ENCODE data around the gene AKTIP.

DNA sequence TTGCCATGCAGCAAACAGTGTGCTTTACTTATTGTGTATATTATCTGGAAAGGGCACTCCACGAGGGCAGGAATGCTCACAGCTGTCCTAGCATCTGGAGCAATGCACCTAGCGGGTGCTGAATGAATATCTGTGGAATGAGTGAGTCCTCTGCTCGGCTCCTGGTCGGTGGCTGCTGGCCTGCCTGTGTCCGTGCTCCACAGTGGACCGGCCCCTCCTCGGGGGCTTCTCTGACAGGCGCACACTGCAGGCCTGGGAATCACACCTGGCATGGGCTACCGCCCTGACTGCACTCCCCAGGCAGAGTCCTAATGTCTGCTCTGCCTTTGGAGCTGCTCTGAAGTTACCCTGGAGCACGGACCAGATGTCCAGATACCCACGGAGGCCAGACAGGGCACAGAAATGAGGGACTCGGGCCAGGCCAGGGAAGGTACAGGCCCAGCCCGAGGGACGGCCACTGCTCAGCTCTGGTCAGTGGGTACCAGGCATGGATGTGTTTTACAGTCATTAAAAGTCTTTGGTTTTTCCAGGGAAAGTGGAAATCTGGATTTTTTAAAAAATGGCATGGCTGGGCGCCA, 21.1 kb upstream of the AKTIP start:
- TF ChIP-seq, protein P1, sequence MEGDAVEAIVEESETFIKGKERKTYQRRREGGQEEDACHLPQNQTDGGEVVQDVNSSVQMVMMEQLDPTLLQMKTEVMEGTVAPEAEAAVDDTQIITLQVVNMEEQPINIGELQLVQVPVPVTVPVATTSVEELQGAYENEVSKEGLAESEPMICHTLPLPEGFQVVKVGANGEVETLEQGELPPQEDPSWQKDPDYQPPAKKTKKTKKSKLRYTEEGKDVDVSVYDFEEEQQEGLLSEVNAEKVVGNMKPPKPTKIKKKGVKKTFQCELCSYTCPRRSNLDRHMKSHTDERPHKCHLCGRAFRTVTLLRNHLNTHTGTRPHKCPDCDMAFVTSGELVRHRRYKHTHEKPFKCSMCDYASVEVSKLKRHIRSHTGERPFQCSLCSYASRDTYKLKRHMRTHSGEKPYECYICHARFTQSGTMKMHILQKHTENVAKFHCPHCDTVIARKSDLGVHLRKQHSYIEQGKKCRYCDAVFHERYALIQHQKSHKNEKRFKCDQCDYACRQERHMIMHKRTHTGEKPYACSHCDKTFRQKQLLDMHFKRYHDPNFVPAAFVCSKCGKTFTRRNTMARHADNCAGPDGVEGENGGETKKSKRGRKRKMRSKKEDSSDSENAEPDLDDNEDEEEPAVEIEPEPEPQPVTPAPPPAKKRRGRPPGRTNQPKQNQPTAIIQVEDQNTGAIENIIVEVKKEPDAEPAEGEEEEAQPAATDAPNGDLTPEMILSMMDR (IDR thresholded peaks at IDR 0.05) = no peak
- TF ChIP-seq EZH2phosphoT487 (IDR thresholded peaks at IDR 0.05) (no peak), EZH2 (IDR thresholded peaks at IDR 0.05) (no peak)

All from neural progenitor cell (in vitro differentiated cells).